Endothelial cell (in vitro differentiated cells): ENCODE measurements around the gene DESI1. TPM values are rescaled to one million over a fixed set of nuclear protein-coding genes. Genes with fewer than 3 reads are reported as not detected.
"Not testable (repeated sequence)": the region's sequence is repeated elsewhere in the genome, so short reads cannot be mapped to it uniquely, and the experiment has no call there.

Source experiments
- DNase-seq: peaks from one replicate; pipeline ENCODE4 v3.0.0; 2021; ENCODE audit warnings: low spot score
- H3K27ac Mint-ChIP-seq: one replicate; pipeline ENCODE4 v1.8.0; 2021; ENCODE audit warnings: mixed read lengths, inconsistent platforms; ENCODE audit not compliant: unreplicated experiment
- H3K27me3 Mint-ChIP-seq: one replicate; pipeline ENCODE4 v1.8.0; 2021; ENCODE audit warnings: mild to moderate bottlenecking, moderate library complexity, mixed read lengths, inconsistent platforms; ENCODE audit not compliant: unreplicated experiment
- H3K36me3 Mint-ChIP-seq: one replicate; pipeline ENCODE4 v1.8.0; 2021; ENCODE audit warnings: mild to moderate bottlenecking, low read depth, mixed read lengths, inconsistent platforms; ENCODE audit not compliant: unreplicated experiment
- H3K4me1 Mint-ChIP-seq: one replicate; pipeline ENCODE4 v1.8.0; 2021; ENCODE audit warnings: mild to moderate bottlenecking, mixed read lengths, inconsistent platforms; ENCODE audit not compliant: unreplicated experiment
- H3K4me3 Mint-ChIP-seq: one replicate; pipeline ENCODE4 v1.8.0; 2021; ENCODE audit warnings: mild to moderate bottlenecking, mixed read lengths, inconsistent platforms; ENCODE audit not compliant: unreplicated experiment
- H3K9me3 Mint-ChIP-seq: one replicate; pipeline ENCODE4 v1.8.0; 2021; ENCODE audit warnings: mixed read lengths, inconsistent platforms; ENCODE audit not compliant: unreplicated experiment
- CTCF ChIP-seq: fragments of 200-600 bp; sonication (generic); IDR thresholded peaks from one replicate; pipeline ENCODE4 v1.5.0; 2021; ENCODE audit warnings: antibody characterized with exemption; ENCODE audit not compliant: unreplicated experiment
- total RNA-seq: library from RNA; stranded (reverse); fragmentation: NEBNext Ultra II Directional; extraction: Animal tissue kit (Norgen Biotek cat#: 25700); gene quantifications from one replicate; pipeline ENCODE4 v1.2.1, GENCODE V29; 2021; ENCODE audit not compliant: unreplicated experiment

Gene DESI1
- total RNA-seq, 1 donor from 2014 or later, result 23.2 TPM

DNA sequence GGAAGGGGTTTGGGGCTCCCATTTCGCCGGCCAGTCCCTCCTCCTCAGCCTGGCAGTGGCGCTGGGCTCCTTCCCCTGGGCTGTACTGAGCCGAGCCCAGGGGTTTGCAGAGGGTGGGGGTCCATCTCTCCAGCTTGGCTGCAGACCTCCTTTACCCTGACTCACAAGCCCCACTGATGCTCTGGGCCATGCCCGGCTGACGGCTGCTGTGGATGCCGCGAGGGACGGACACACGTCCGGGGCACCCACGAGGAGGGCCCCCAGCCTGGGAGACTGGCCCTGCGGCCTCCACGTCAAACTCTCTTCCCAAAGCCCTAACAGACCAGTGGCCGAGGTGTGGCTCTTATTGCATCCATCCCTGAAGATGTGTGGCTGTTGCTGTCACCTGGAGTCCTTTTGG is 45.3 kb downstream of the DESI1 start:
- Mint-ChIP-seq H3K36me3 (no peaks in the 10 kb centered on the region), H3K9me3 (no peaks in the 10 kb centered on the region), H3K27ac (no peak overlapping the region), H3K27me3 (no peaks in the 10 kb centered on the region), H3K4me1 (no peaks in the 10 kb centered on the region), H3K4me3 (no peak overlapping the region)
- DNase-seq, result no peak
- TF ChIP-seq CTCF, result no peak

GRCh38 chr22:41574847-41575381 is 45.9 kb downstream of the DESI1 start:
- no peaks in the 10 kb centered on the region for H3K4me1 Mint-ChIP-seq
- no peak for TF ChIP-seq CTCF
- no peaks in the 10 kb centered on the region for H3K27me3 Mint-ChIP-seq

GRCh38 chr22:41573677-41574076 is 47.2 kb downstream of the DESI1 start:
- H3K27me3 Mint-ChIP-seq, result peaks cover 5% of the 10 kb centered on the region
- no peak for DNase-seq
- H3K36me3 Mint-ChIP-seq, result no peaks in the 10 kb centered on the region
- H3K4me3 Mint-ChIP-seq, result no peak overlapping the region
- no peak for TF ChIP-seq CTCF
- H3K4me1 Mint-ChIP-seq, result no peaks in the 10 kb centered on the region
- H3K27ac Mint-ChIP-seq, result no peak overlapping the region
- no peaks in the 10 kb centered on the region for H3K9me3 Mint-ChIP-seq

More at GRCh38 chr22:41574847-41575381, 45.9 kb downstream of the DESI1 start:
- DNase-seq, result no peak
- H3K27ac Mint-ChIP-seq, result no peak overlapping the region
- no peak overlapping the region for H3K4me3 Mint-ChIP-seq
- H3K36me3 Mint-ChIP-seq, result no peaks in the 10 kb centered on the region
- no peaks in the 10 kb centered on the region for H3K9me3 Mint-ChIP-seq

DNA sequence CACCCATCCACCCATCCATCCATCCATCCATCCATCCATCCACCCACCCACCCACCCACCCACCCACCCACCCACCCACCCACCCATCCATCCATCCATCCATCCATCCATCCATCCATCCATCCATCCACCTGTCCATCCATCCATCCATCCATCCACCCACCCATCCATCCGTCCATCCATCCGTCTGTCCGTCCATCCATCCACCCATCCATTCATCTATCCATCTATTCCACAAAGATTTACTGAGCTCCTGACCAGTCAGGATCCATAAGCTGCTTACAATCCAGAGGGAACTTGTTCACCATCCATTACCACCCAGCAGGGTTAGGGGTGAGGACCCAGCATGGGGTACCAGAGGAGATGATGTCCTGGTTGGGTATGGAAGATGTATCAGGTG is 48.5 kb downstream of the DESI1 start:
- H3K27me3 Mint-ChIP-seq, H3K4me1 Mint-ChIP-seq, H3K27ac Mint-ChIP-seq: not testable (repeated sequence)

GRCh38 chr22:41571786-41572185 is 49.1 kb downstream of the DESI1 start:
- Mint-ChIP-seq H3K4me3 (no peak overlapping the region), H3K36me3 (no peaks in the 10 kb centered on the region), H3K4me1 (no peaks in the 10 kb centered on the region), H3K27me3 (peaks cover 5% of the 10 kb centered on the region), H3K27ac (no peak overlapping the region), H3K9me3 (no peaks in the 10 kb centered on the region)
- no peak for DNase-seq
- no peak for TF ChIP-seq CTCF

More for the DNA sequence above, 48.5 kb downstream of the DESI1 start:
- not testable (repeated sequence) for H3K4me3 Mint-ChIP-seq, H3K9me3 Mint-ChIP-seq, DNase-seq, H3K36me3 Mint-ChIP-seq
